HG03520 (cell line): ENCODE measurements around the gene KIRREL1.

Experiments
- ATAC-seq: cut with Tn5 transposase; IDR thresholded peaks from one replicate; pipeline ENCODE4 v1.9.1; 2021; ENCODE audit warnings: mild to moderate bottlenecking, moderate library complexity; ENCODE audit not compliant: unreplicated experiment

The KIRREL1 gene

DNA sequence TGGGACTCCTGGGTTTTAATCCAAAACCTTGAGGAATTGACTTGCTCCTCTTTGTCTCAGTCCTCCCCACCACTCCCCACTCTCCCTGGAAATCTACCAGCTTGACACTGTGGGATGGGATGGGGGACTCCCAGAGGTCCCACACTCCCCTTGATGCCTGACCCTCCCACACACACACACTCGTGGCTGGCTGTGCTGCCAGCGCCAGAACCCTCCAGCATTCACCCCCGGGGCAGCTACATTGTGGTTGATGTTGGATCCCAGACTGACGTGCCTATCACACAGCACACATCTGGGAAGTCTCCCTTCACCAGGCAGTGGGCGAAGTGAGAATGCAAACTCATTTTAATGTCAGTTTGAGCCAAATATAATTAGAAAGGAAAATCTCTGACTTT, 10.0 kb downstream of the KIRREL1 start:
- no peak for ATAC-seq

- ATAC-seq, result no peak
These were observed 11.8 kb downstream of the KIRREL1 start for GRCh38 chr1:158005224-158005623.

DNA sequence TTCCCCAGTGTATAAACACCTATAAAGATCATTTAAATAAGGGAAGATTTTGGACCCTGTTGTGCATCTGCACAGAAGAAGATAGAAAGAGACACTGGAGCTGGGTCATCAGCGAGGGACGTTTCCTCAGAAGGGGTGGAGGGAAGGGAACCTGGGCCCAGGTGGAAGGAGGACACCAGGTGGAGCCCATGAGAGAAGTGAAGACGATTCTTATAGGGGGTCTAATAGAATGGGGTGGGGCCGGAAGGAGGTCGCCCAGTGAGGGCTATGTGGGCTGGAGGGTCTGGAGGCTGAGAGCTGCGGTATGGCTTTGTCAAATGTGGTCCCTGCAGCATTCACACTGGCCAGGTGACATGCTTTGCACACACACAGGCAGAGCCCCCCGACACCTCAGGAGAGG, 13.7 kb downstream of the KIRREL1 start:
- no peak for ATAC-seq

GRCh38 chr1:158007667-158008386, 14.4 kb downstream of the KIRREL1 start:
- no peak for ATAC-seq

- ATAC-seq, result no peak
These were observed 15.2 kb downstream of the KIRREL1 start for GRCh38 chr1:158008630-158009029.

- ATAC-seq, result no peak
These were observed 18.3 kb downstream of the KIRREL1 start for GRCh38 chr1:158011714-158012113.

DNA sequence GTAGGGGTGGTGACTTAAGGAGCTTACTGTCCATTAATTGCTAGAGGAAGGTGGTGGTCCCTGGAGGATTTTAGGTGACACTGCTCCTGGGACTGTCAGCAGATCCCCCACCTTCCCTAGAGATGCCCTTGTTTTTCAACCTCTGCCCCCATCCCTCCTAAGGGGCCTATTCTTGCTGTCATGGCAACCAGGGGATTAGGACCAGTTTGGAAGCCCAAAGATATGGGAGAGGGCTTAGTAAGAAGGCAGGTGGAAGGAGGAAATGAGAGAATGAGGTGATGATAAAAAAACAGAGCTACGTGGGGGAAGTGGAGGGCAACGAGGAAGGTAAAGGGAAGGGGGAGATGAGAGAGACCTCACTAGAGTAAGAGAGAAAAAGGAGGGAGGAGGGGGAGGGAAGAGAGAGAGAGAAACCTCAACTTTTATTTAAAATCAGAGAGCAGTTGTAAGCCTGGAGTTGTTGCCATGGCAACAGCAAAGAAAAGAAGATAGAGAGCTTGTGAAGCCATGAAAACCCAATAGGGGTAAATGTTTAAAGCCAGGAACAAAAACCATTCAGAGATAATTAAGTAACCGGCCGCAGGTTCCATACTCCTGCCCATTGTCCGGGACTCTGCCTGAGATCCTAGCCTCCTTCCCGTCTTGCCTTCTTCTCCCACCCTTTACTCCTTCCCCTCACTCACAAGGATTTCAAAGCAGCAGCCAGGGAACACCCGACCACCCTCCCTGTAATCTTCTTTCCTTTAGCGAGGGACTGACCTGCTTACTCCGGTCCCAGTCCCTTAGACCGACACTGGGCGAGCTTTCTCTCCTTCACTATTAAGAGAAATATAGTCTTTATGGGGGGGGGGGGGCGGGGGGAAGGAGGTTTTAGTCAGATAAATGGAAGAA, 20.6 kb downstream of the KIRREL1 start:
- ATAC-seq, result no peak

DNA sequence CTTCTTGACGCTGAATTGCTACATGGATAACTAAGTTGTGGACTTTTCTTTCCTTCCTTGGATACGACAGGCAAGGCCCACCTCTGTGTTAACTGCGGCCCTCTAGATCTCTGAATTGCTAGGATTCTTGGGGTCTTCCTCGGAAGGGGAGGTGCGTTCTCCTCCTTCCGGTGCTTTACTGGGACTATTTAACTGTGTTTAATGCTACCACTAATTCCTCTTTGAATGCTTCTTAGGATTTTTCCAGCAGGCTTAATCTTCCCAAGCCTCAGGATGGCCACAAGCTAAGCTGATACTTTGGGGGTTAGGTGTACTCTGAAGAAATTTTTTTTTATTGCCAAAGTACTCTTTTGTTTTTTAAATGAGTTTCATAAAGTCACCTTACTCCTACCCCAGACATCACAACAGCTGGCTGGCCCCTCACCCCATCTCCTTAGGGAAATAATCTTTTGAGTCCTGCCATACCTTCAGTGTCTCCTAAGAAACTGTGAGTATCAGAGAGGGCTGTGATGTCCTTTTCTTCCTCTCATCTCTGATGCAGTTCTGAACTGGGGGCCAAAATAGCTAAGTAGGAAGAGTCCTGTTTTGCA, 21.4 kb downstream of the KIRREL1 start:
- ATAC-seq, result no peak

- no peak for ATAC-seq
These were observed 23.3 kb downstream of the KIRREL1 start for GRCh38 chr1:158016651-158017335.

DNA sequence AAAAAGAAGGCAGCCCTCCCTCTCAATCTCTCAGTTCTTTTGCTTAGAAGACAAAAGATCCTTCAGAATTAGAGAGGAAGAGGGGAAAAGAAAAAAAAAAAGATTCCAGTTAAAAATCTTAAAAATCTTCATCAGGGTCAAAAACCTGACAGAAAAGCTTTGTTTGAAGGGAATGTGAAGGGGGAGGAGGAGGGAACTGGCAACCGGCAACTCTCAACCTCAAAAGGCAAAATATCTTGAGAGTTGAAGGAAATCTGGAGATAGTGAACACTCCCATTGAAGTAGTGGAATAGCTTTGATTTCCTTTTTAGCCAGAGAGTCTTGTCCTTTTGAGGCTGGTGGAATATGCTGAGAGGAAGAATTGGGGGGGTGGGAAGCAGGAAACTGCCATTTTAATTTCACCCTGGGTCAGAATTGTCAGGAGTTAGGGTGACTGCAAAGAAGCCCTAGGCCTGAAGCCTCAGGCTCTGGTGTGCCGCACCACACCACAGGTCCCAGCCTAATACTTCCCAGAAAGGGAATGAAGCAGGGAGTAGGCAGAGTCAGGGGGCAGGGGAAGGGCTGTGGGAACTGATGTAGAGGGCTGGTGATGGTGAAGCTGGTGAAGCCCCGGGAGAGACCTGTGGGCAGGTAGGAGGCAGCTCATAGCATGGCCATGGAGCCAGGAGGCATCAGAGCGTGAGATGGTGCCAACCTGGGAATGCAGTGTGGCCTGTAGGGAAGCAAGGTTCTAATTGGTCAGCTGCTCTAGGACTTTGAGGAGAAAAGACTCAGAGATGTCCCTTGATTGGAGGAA, 24.6 kb downstream of the KIRREL1 start:
- no peak for ATAC-seq

DNA sequence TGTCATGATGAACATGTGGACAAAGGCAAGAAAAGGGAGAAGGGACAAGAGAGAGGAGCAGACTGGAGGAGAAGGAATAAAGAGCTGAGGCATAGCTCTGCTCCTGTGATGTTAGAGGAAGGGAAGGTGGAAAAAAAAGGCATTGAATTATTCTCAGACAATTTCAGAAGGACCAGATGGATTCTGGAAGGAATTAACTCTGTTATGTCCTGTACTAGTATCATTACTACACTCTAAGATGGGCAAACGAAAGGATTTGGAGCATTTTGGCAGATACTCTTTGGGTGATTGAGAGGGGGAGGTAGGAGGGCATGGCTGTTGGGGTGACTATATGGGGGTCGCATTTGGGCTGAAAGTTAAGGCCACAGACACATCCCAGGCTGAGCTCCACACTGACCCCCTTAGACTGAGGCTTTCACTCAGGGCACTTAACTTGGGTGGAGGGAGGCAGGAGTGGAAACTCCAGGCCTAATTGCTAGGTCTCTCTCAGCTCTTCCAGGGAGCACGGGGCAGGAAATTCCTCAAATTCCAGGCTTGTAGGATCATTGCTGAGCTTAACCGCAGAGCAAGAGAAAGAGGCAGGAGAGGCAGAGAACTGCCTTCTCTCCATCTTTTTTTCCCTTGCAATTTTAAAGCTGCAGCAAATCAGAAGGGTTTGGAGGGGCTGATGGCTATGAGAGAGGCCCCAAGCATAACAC, 25.9 kb downstream of the KIRREL1 start:
- no peak for ATAC-seq

DNA sequence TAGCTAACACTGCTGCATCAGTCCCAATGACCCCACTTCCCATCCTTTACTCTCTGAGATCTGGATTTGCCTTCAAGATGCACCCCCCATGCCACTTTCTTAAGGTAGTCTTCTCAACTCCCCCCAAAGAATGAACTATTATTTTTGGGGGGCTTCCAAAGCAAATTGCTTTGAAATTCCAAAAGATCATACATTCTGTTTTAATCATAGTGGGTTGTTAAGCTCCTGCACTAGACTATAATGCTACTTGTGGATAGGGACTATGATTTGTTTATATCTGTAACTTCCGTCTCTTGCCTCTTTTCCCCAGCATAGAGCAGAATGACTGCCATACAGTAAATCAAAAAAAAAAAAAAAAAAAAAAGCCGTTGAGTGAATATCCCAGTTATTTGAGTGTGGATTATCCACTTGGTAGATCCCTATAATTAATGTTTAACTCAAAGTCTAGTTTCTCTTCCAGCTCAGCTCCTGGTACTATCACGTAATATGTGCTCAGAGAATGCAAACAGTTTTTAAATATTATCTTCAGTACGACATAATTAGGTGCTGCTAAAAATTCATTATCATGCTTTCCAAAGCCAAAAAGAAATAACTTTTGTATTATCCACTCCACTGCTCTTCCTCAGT, 26.9 kb downstream of the KIRREL1 start:
- ATAC-seq, result no peak

- ATAC-seq, result no peak
These were observed 27.6 kb downstream of the KIRREL1 start for GRCh38 chr1:158020886-158021620.

DNA sequence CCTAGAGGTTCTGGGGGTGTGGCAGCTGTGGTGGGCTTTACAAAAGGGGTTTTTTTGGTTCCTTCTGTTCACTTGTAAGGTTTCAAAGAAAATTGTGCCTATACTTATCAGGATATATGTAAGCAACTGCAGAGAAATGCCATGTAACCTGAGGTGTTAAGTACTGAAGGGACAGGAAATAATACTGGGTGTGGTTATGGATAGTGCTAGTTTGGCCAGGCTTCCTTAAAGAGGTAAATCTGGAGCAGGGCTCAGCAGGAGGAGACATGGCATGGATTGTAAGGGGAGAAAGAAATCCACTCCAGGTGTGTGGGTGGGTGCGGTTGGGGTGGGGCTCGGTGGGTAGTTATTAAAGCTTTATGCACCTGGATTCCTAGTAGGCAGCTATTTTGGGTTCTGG, 28.3 kb downstream of the KIRREL1 start:
- ATAC-seq, result no peak

GRCh38 chr1:158022554-158023312, 29.3 kb downstream of the KIRREL1 start:
- ATAC-seq, result no peak

DNA sequence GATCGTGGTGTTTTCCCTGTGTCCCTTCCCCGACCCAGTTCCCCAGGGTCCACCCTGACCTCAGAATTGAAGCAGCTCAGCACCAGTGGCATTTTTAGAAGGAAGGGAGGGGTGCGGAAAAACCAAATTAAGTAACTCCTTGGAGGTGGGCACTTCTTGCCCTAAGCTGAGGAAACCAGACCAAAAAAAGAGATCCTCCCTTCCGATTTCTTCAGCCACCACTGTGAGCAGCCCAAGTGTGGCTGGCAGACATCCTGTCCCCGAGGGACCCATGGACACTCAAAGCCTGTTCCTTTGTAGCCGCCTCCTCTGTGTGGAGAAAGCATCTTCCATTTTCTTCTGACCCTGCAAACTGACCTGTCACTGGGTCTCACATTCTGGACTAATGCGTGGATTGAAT, 31.3 kb downstream of the KIRREL1 start:
- ATAC-seq, result no peak

GRCh38 chr1:158025576-158026230, 32.3 kb downstream of the KIRREL1 start:
- no peak for ATAC-seq
